Panc1 (cell line): ENCODE data around the gene SNED1. TPM values are rescaled to one million over a fixed set of nuclear protein-coding genes. Genes with fewer than 3 reads are reported as not detected.

Experiments used
- ATAC-seq: fragments of 200-7000 bp; cut with Tn5 transposase; 2 replicates; pipeline ENCODE4 v1.9.1; 2020; ENCODE audit warnings: mild to moderate bottlenecking, moderate library complexity
- BruUV-seq: library from RNA; stranded (reverse); fragments of 400-500 nt; replicated peaks from 2 replicates; lab custom pipeline; 2021; lab: Mats Ljungman, UMichigan
- CTCF ChIA-PET: fragments of 300-600 bp; sonication (Branson Sonifier 250); formaldehyde crosslinking; loops from one replicate; lab custom pipeline; 2022; ENCODE audit warnings: antibody characterized with exemption; lab: Charles Lee
- POLR2A ChIA-PET: fragments of 300-600 bp; sonication (Branson Sonifier 250); formaldehyde crosslinking; loops from one replicate; lab custom pipeline; 2022; ENCODE audit warnings: antibody characterized with exemption; lab: Charles Lee
- DNase-seq: peaks from one replicate; pipeline ENCODE4 v3.0.0-alpha.2; 2010; ENCODE audit warnings: low read depth, low spot score
- H3K27ac ChIP-seq: 2 replicates; pipeline ENCODE4 v1.5.1; 2011; ENCODE audit warnings: mild to moderate bottlenecking, low read length, inconsistent platforms
- H3K27me3 ChIP-seq: fragments of 200-500 bp; sonication (Bioruptor generic); 2 replicates; pipeline ENCODE4 v1.6.0; 2014; ENCODE audit warnings: low read length, inconsistent platforms; ENCODE audit not compliant: control insufficient read depth, insufficient read depth
- H3K36me3 ChIP-seq: fragments of 200-500 bp; sonication (Bioruptor generic); 2 replicates; pipeline ENCODE4 v1.5.1; 2014; ENCODE audit warnings: inconsistent platforms, mild to moderate bottlenecking, low read length, moderate library complexity; ENCODE audit not compliant: control insufficient read depth, insufficient read depth
- H3K4me1 ChIP-seq: 2 replicates; pipeline ENCODE4 v1.5.1; 2011; ENCODE audit warnings: inconsistent platforms, mild to moderate bottlenecking, low read length, moderate library complexity; ENCODE audit not compliant: control insufficient read depth, insufficient read depth
- H3K4me3 ChIP-seq, 2 experiments: 2 replicates each; pipeline ENCODE4 v1.5.1; 2011 to 2012; ENCODE audit warnings: low read depth in 2 of 2, low read length in 2 of 2, mild to moderate bottlenecking in 2 of 2, inconsistent platforms in 1 of 2, moderate library complexity in 1 of 2
- H3K9me3 ChIP-seq: fragments of 200-500 bp; sonication (Bioruptor generic); 2 replicates; pipeline ENCODE4 v1.5.1; 2014; ENCODE audit warnings: low read depth, mild to moderate bottlenecking, inconsistent platforms, low read length, moderate library complexity; ENCODE audit not compliant: control insufficient read depth, insufficient read depth
- POLR2AphosphoS5 ChIP-seq: IDR thresholded peaks from 2 replicates; pipeline ENCODE4 v1.6.1; 2012; ENCODE audit warnings: mild to moderate bottlenecking, low read depth, low read length, moderate library complexity
- SIN3A ChIP-seq: IDR thresholded peaks from 2 replicates; pipeline ENCODE4 v1.6.1; 2012; ENCODE audit warnings: low read depth, mild to moderate bottlenecking, low read length, moderate library complexity, borderline replicate concordance; ENCODE audit not compliant: insufficient read depth
- TCF7L2 ChIP-seq: IDR thresholded peaks from 2 replicates; pipeline ENCODE4 v1.6.1; 2011; ENCODE audit warnings: mild to moderate bottlenecking, low read depth, low read length, inconsistent platforms
- in situ Hi-C: cut with HindIII; loops from 2 replicates; pipeline ENCODE4 v1.10.0; 2016; ENCODE audit warnings: low sequenced_read_pairs, low pct_unique_long_range_greater_than_20kb
- intact Hi-C: fragments of 100-400 bp; cut with micrococcal nuclease; formaldehyde crosslinking; loops from one replicate; pipeline ENCODE4 v1.10.0; 2022; ENCODE audit not compliant: unreplicated experiment
- total RNA-seq: library from RNA; stranded (reverse); gene quantifications from one replicate; pipeline ENCODE4 v1.2.1, GENCODE V29; 2021; ENCODE audit not compliant: unreplicated experiment
- TF ChIP-seq, protein P1 (sequence below), 2 experiments: IDR thresholded peaks; 2 replicates each; pipeline ENCODE4 v1.6.1; 2011 to 2012; ENCODE audit warnings: low read depth in 2 of 2, control low read depth in 1 of 2, low read length in 1 of 2, mild to moderate bottlenecking in 1 of 2, moderate library complexity in 1 of 2; ENCODE audit not compliant: insufficient read depth in 1 of 2
- TF ChIP-seq, protein P2 (sequence below): fragments of 450-650 bp; IDR thresholded peaks from 2 replicates; pipeline ENCODE4 v1.5.1; 2017; ENCODE audit warnings: mild to moderate bottlenecking

The SNED1 gene
- total RNA-seq, 1 experiment from 2014 or later, result 11.0 TPM

- no peaks in the 10 kb centered on the region; the same call in 1 of the 2 replicates for H3K36me3 ChIP-seq
- ChIA-PET CTCF (no interaction called here), POLR2A (no interaction called here)
- peaks cover under 1% of the 10 kb centered on the region for H3K4me1 ChIP-seq
- intact Hi-C loops, result no loop called here
- H3K27ac ChIP-seq, result no peak overlapping the region
- no peak for DNase-seq
- TF ChIP-seq, protein P1, sequence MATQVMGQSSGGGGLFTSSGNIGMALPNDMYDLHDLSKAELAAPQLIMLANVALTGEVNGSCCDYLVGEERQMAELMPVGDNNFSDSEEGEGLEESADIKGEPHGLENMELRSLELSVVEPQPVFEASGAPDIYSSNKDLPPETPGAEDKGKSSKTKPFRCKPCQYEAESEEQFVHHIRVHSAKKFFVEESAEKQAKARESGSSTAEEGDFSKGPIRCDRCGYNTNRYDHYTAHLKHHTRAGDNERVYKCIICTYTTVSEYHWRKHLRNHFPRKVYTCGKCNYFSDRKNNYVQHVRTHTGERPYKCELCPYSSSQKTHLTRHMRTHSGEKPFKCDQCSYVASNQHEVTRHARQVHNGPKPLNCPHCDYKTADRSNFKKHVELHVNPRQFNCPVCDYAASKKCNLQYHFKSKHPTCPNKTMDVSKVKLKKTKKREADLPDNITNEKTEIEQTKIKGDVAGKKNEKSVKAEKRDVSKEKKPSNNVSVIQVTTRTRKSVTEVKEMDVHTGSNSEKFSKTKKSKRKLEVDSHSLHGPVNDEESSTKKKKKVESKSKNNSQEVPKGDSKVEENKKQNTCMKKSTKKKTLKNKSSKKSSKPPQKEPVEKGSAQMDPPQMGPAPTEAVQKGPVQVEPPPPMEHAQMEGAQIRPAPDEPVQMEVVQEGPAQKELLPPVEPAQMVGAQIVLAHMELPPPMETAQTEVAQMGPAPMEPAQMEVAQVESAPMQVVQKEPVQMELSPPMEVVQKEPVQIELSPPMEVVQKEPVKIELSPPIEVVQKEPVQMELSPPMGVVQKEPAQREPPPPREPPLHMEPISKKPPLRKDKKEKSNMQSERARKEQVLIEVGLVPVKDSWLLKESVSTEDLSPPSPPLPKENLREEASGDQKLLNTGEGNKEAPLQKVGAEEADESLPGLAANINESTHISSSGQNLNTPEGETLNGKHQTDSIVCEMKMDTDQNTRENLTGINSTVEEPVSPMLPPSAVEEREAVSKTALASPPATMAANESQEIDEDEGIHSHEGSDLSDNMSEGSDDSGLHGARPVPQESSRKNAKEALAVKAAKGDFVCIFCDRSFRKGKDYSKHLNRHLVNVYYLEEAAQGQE (IDR thresholded peaks at IDR 0.05; ENCODE audit: insufficient read depth in 1 of 2, low read depth in 2 of 2, low read length in 1 of 2), result no peak
- no peak for TF ChIP-seq SIN3A
- TF ChIP-seq POLR2AphosphoS5, result no peak
- TF ChIP-seq TCF7L2, result no peak
- TF ChIP-seq, protein P2, sequence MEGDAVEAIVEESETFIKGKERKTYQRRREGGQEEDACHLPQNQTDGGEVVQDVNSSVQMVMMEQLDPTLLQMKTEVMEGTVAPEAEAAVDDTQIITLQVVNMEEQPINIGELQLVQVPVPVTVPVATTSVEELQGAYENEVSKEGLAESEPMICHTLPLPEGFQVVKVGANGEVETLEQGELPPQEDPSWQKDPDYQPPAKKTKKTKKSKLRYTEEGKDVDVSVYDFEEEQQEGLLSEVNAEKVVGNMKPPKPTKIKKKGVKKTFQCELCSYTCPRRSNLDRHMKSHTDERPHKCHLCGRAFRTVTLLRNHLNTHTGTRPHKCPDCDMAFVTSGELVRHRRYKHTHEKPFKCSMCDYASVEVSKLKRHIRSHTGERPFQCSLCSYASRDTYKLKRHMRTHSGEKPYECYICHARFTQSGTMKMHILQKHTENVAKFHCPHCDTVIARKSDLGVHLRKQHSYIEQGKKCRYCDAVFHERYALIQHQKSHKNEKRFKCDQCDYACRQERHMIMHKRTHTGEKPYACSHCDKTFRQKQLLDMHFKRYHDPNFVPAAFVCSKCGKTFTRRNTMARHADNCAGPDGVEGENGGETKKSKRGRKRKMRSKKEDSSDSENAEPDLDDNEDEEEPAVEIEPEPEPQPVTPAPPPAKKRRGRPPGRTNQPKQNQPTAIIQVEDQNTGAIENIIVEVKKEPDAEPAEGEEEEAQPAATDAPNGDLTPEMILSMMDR, result no peak
- BruUV-seq, result no TSS peak
- no peak for ATAC-seq
- peaks cover 13% of the 10 kb centered on the region; the same call in 1 of the 2 replicates for H3K9me3 ChIP-seq
- no peak overlapping the region for H3K4me3 ChIP-seq
- no peaks in the 10 kb centered on the region for H3K27me3 ChIP-seq
- in situ Hi-C loops, result no loop called here
These were observed 4.6 kb downstream of the SNED1 start for GRCh38 chr2:241003047-241003360.

GRCh38 chr2:241003369-241003768 is 5.0 kb downstream of the SNED1 start:
- POLR2A ChIA-PET, result no interaction called here
- DNase-seq, result no peak
- Histone ChIP-seq H3K4me1 (no peaks in the 10 kb centered on the region; the same call in 1 of the 2 replicates), H3K36me3 (no peaks in the 10 kb centered on the region; the same call in 1 of the 2 replicates), H3K4me3 (no peak overlapping the region), H3K27ac (no peak overlapping the region), H3K9me3 (peaks cover 13% of the 10 kb centered on the region; the same call in 1 of the 2 replicates), H3K27me3 (no peaks in the 10 kb centered on the region)
- ATAC-seq, result no peak
- CTCF ChIA-PET, result no interaction called here
- intact Hi-C loops (no loop called here), in situ Hi-C loops (no loop called here)
- TF ChIP-seq TCF7L2, result no peak
- TF ChIP-seq SIN3A, result no peak
- TF ChIP-seq, protein P1 (IDR thresholded peaks at IDR 0.05; ENCODE audit: insufficient read depth in 1 of 2, low read depth in 2 of 2, low read length in 1 of 2), result no peak
- TF ChIP-seq, protein P2, result no peak
- TF ChIP-seq POLR2AphosphoS5, result no peak
- no TSS peak for BruUV-seq
